Adrenal gland (tissue), 12 donors: ENCODE data around the gene CAMK1G. TPM values are rescaled to one million over a fixed set of nuclear protein-coding genes. Genes with fewer than 3 reads are reported as not detected.

Experiments used
- DNase-seq, 7 donors: peaks; one replicate each; pipeline ENCODE4 v3.0.0-alpha.2; 2019 to 2020
- H3K27ac ChIP-seq, 5 donors: fragments of 200-600 bp; sonication (generic) in 4 of 5; 1 replicate in 3 of 5; 2 replicates in 2 of 5; pipeline versions ENCODE4 v1.5.1 to v1.8.0; 2016 to 2020; ENCODE audit warnings: mild to moderate bottlenecking in 1 of 5
- H3K27me3 ChIP-seq: fragments of 200-600 bp; 2 replicates; pipeline ENCODE4 v1.8.0; 2021
- H3K36me3 ChIP-seq, 2 donors: fragments of 200-600 bp; replicated peaks in 1 of 2; 1 replicate in 1 of 2; 2 replicates in 1 of 2; pipeline versions ENCODE4 v1.5.1 to v1.8.0; 2018 to 2022
- H3K4me1 ChIP-seq, 2 donors: fragments of 200-600 bp; replicated peaks in 1 of 2; 1 replicate in 1 of 2; 2 replicates in 1 of 2; pipeline versions ENCODE4 v1.5.1 to v1.8.0; 2018 to 2021
- H3K4me3 ChIP-seq, 4 donors: fragments of 200-600 bp; sonication (generic) in 3 of 4; one replicate each; pipeline ENCODE4 v1.5.1; 2016 to 2018
- H3K9me3 ChIP-seq, 3 donors: fragments of 200-600 bp; sonication (generic) in 1 of 3; replicated peaks in 1 of 3; 1 replicate in 2 of 3; 2 replicates in 1 of 3; pipeline versions ENCODE4 v1.5.1 to v1.8.0; 2016 to 2021
- POLR2A ChIP-seq, 2 donors: fragments of 450-650 bp; IDR thresholded peaks; one replicate each; pipeline ENCODE4 v1.6.1; 2017; ENCODE audit warnings: antibody characterized with exemption in 2 of 2, mild to moderate bottlenecking in 2 of 2, moderate library complexity in 1 of 2
- WGBS, 4 donors: extraction: QIAGEN DNeasy Blood & Tissue Kit in 2 of 4; methylation state at CpG; one replicate each; pipeline versions ENCODE4 v1.1.5 to v1.1.7; 2013 to 2017; 5-methylcytosine and 5-hydroxymethylcytosine counted together
- intact Hi-C, 2 donors: fragments of 100-400 bp; cut with DNase I; formaldehyde crosslinking; loops; one replicate each; pipeline versions ENCODE4 v1.14.1 to v1.15.0; 2022 to 2023
- polyA plus RNA-seq, 3 donors: library from polyadenylated mRNA; stranded (reverse); fragments of 200-250 nt in 2 of 3; fragments of 350-450 nt in 1 of 3; fragmentation: Illumina TruSeq in 1 of 3; extraction: RNeasy Lipid Tissue Mini Kit (QIAGEN cat#74804) in 1 of 3; gene quantifications; one replicate each; pipeline ENCODE4 v1.2.3, GENCODE V29; 2013 to 2014
- total RNA-seq, 9 donors: library from RNA; depleted of rRNA in 4 of 9; stranded (reverse); fragments of >200 nt in 4 of 9; fragments of 120-200 nt in 1 of 9; fragmentation: NEBNext Ultra II Directional in 1 of 9; extraction: Animal tissue kit (Norgen Biotek cat#: 25700) in 1 of 9; gene quantifications; one replicate each; pipeline versions ENCODE4 v1.1.0 to v1.2.4, GENCODE V29; 2013 to 2023
- TF ChIP-seq, protein P1 (sequence below), 6 experiments: fragments of 450-650 bp in 4 of 6; fragments of 200-600 bp in 2 of 6; sonication (generic) in 1 of 6; IDR thresholded peaks; 1 replicate in 5 of 6; 2 replicates in 1 of 6; pipeline versions ENCODE4 v1.5.1 to v1.8.0; 2016 to 2021; ENCODE audit warnings: antibody characterized with exemption in 6 of 6, mild to moderate bottlenecking in 2 of 6, moderate library complexity in 1 of 6
- donor health status: healthy with polysubstance abuse.
- donor health status: Bipolar disorder and iron deficiency.
- donor health status: DM: yes; HTN: yes; CAD: no.
- donor health status: DM: no; HTN: no; CAD: no.
- donor health status: DM: no; HTN: no; CAD: no.
- donor health status: DM: yes; HTN: yes; CAD: no.

The CAMK1G gene
- total and polyA plus RNA-seq, 12 donors, result 0.57 to 8.4 (median 2.3) TPM

DNA sequence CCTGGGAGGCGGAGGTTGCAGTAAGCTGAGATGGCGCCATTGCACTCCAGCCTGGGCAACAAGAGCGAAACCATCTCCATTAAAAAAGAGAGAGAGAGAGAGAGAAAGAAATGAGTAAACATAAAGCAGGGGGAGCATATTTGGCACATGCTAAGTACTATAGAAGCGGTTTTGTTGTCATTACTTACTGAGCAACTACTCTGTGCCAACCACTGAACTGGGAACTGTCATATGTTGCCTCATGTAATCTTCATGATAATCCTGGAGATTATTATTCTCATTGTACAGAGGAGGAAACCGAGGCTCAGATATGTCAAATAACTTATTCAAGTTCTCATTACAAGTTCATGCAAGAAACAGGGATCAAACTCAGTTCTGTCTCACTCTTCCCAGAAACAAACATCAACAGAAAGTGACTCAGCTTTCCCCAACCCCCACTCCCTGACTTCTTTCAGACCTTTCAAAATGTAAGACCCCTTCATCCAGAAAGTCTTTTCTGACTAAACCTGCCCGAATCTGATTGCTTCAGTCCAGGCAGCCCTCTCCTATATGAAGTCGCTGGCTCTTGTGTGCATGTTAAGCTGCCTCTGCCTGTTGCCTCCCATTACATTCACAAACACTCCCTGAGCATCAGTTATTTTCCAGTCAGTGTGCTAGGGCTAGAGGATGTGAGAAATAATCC, 45.2 kb downstream of the CAMK1G start:
- 90 to 92% (median 91%) methylated on average over 7 of the region's 7 CpGs for WGBS, 4 donors
- H3K4me3 ChIP-seq, result no peak overlapping the region
- no peaks in the 10 kb centered on the region for H3K36me3 ChIP-seq
- TF ChIP-seq, protein P1, sequence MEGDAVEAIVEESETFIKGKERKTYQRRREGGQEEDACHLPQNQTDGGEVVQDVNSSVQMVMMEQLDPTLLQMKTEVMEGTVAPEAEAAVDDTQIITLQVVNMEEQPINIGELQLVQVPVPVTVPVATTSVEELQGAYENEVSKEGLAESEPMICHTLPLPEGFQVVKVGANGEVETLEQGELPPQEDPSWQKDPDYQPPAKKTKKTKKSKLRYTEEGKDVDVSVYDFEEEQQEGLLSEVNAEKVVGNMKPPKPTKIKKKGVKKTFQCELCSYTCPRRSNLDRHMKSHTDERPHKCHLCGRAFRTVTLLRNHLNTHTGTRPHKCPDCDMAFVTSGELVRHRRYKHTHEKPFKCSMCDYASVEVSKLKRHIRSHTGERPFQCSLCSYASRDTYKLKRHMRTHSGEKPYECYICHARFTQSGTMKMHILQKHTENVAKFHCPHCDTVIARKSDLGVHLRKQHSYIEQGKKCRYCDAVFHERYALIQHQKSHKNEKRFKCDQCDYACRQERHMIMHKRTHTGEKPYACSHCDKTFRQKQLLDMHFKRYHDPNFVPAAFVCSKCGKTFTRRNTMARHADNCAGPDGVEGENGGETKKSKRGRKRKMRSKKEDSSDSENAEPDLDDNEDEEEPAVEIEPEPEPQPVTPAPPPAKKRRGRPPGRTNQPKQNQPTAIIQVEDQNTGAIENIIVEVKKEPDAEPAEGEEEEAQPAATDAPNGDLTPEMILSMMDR (IDR thresholded peaks at IDR 0.05), result no peak
- no peak for TF ChIP-seq POLR2A (IDR thresholded peaks at IDR 0.05)
- H3K4me1 ChIP-seq, result peaks cover 0 to 17% of the 10 kb centered on the region in 2 donors
- intact Hi-C loops, result loop anchor here (2.0 to 10.0 kb wide), 3 partner anchors 51 to 116 kb away; no protein-coding TSS in a partner anchor
- H3K9me3 ChIP-seq, result no peaks in the 10 kb centered on the region
- DNase-seq, result no peak
- no peak overlapping the region for H3K27ac ChIP-seq
- no peaks in the 10 kb centered on the region for H3K27me3 ChIP-seq

DNA sequence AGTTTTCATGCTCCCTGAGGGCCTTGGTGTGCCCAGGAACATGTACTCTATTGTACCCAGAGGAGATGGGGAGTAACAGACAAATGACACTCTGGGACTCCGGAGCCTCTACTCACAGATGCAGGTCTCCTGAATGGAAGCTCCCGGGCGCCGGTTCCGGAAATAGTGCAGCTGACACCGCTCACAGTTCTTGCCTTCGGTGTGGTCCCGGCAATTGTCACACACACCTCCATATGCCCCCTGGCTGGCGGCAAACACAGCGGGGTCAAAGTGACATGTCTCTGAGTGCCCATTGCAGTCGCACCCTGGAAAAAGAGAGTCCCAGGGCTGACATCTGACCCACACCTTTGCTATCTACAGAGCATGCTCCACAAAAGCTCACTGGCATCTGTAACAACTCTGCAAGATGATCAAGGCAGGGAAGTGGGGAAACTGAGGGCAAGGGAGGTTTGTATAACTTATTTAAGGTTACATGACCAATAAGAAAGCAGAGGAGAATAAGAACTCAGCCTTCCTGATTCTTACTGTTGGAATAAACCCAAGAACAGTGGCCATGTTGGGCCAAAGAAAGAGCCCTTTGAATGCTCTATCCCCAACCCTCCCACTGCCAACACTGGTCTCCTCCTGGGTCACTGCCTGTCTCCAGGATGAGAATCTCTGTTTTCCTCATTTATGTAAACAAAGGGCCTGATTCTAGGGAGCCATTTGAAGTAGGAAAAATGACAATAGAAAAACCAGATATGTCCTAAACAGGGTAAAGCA, 46.3 kb downstream of the CAMK1G start:
- intact Hi-C loops, result loop anchor here (2.0 to 10.0 kb wide), 5 partner anchors 53 to 115 kb away; no protein-coding TSS in a partner anchor
- TF ChIP-seq, protein P1 (IDR thresholded peaks at IDR 0.05), result no peak
- no peak for TF ChIP-seq POLR2A (IDR thresholded peaks at IDR 0.05)
- H3K27ac ChIP-seq, result no peak overlapping the region
- peaks cover 0 to 17% of the 10 kb centered on the region in 2 donors for H3K4me1 ChIP-seq
- H3K27me3 ChIP-seq, result no peaks in the 10 kb centered on the region
- H3K36me3 ChIP-seq, result no peaks in the 10 kb centered on the region
- H3K4me3 ChIP-seq, result no peak overlapping the region
- no peaks in the 10 kb centered on the region for H3K9me3 ChIP-seq
- 92 to 100% (median 95%) methylated on average over 10 to 11 of the region's 11 CpGs for WGBS, 4 donors
- DNase-seq, result no peak

DNA sequence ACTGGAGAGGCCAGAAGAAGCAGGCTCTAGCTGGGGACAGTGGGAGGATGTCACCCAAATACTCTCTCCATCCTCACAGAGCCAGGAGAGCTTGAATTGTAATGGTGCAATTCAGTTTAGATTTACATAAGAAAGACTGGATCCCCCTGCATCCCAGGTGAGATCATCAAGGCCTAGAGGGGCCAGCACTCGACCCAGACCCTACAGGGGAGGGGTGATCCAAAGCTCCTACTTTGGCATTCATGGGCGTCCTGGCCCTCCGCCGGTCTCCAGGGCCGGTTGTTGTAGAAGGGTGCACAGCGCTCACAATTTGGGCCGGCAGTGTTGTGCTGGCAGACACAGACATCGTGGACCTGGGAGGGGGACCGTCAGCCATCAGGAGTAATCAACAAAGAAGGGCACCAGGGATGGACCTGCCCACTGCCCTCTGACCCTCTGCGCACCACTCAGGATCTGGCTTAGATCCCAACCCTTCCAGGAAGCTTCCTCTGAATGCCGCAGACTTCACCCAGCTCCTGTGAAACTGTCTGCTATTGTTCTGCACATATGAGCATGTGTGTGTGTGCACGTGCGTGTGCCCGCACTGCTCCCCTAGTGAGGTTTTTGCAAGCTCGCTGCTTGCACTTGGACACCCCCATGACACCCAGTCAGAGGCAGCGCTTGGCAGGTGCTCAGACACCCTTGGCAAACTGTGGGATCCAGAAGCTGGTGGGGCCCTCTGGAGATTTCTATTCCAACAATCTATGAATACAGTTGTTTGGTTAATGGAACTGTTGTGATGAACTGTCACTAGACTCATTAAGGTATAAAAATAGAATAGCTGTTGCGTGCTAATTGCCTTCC, 47.1 kb downstream of the CAMK1G start:
- WGBS, 4 donors, result 73 to 79% (median 78%) methylated on average over 11 to 17 of the region's 17 CpGs
- Histone ChIP-seq H3K27me3 (no peaks in the 10 kb centered on the region), H3K4me1 (peaks cover 0 to 10% of the 10 kb centered on the region in 2 donors), H3K4me3 (no peak overlapping the region), H3K36me3 (no peaks in the 10 kb centered on the region), H3K9me3 (no peaks in the 10 kb centered on the region), H3K27ac (no peak overlapping the region)
- intact Hi-C loops, result loop anchor here (5.0 to 10.0 kb wide), 2 partner anchors 54 to 62 kb away; no protein-coding TSS in a partner anchor
- no peak for DNase-seq
- TF ChIP-seq, protein P1 (IDR thresholded peaks at IDR 0.05), result no peak
- TF ChIP-seq POLR2A (IDR thresholded peaks at IDR 0.05), result no peak
